Psoas muscle (tissue), 8 donors: ENCODE measurements around the gene PPM1H. TPM values are rescaled to one million over a fixed set of nuclear protein-coding genes. Genes with fewer than 3 reads are reported as not detected.

Experiments
- ATAC-seq, 4 donors: fragments of 200-7000 bp; cut with Tn5 transposase; one replicate each; pipeline ENCODE4 v1.9.1; 2020; ENCODE audit warnings: moderate library complexity in 3 of 4, mild to moderate bottlenecking in 2 of 4
- DNase-seq, 2 donors: peaks; one replicate each; pipeline ENCODE4 v3.0.0-alpha.2; 2020
- H3K27ac ChIP-seq: fragments of 200-600 bp; one replicate; pipeline ENCODE4 v1.8.0; 2022
- H3K27me3 ChIP-seq, 3 donors: fragments of 200-600 bp in 1 of 3; one replicate each; pipeline versions ENCODE4 v1.6.1 to v1.8.0; 2013 to 2022; ENCODE audit warnings: low read length in 2 of 3, mild to moderate bottlenecking in 2 of 3, moderate library complexity in 1 of 3; ENCODE audit not compliant: insufficient read depth in 3 of 3
- H3K36me3 ChIP-seq, 2 donors: fragments of 200-600 bp in 1 of 2; one replicate each; pipeline versions ENCODE4 v1.6.1 to v1.8.0; 2013 to 2022; ENCODE audit warnings: low read depth in 1 of 2, mild to moderate bottlenecking in 1 of 2, moderate library complexity in 1 of 2; ENCODE audit not compliant: insufficient read depth in 1 of 2
- H3K4me1 ChIP-seq: fragments of 200-600 bp; one replicate; pipeline ENCODE4 v1.8.0; 2022
- H3K4me3 ChIP-seq: fragments of 200-600 bp; one replicate; pipeline ENCODE4 v1.8.0; 2022; ENCODE audit warnings: mild to moderate bottlenecking
- H3K9me3 ChIP-seq: fragments of 200-600 bp; one replicate; pipeline ENCODE4 v1.8.0; 2022
- WGBS, 3 donors: extraction: QIAGEN DNeasy Blood & Tissue Kit; methylation state at CpG; one replicate each; pipeline versions ENCODE4 v1.1.6 to v1.1.7; 2013; 5-methylcytosine and 5-hydroxymethylcytosine counted together
- intact Hi-C, 2 donors: fragments of 100-400 bp; cut with DNase I; formaldehyde crosslinking; loops; one replicate each; pipeline versions ENCODE4 v1.11.0 to v1.14.2; 2022
- polyA plus RNA-seq, 3 donors: library from polyadenylated mRNA; stranded (reverse); fragments of 200-250 nt; gene quantifications; one replicate each; pipeline ENCODE4 v1.2.3, GENCODE V29; 2013
- total RNA-seq, 4 donors: library from RNA; stranded (reverse); fragmentation: NEBNext Ultra II Directional in 2 of 4; extraction: Animal tissue kit (Norgen Biotek cat#: 25700) in 2 of 4; gene quantifications; one replicate each; pipeline versions ENCODE4 v1.2.1 to v1.2.4, GENCODE V29; 2021 to 2023
- TF ChIP-seq, protein P1 (sequence below): fragments of 200-600 bp; IDR thresholded peaks from one replicate; pipeline ENCODE4 v1.8.0; 2022; ENCODE audit warnings: antibody characterized with exemption
- donor health status: healthy with polysubstance abuse.
- donor health status: DM: no; HTN: no; CAD: no; lungs with moderate emphysema.
- donor health status: Bipolar disorder and iron deficiency.
- donor health status: healthy.
- donor health status: DM: yes; HTN: yes; CAD: no.
- donor health status: DM: no; HTN: no; CAD: no.
- donor health status: DM: no; HTN: no; CAD: no.
- donor health status: DM: yes; HTN: yes; CAD: no.

The PPM1H gene
- total and polyA plus RNA-seq, 7 donors, result 0.65 to 4.3 (median 1.8) TPM

DNA sequence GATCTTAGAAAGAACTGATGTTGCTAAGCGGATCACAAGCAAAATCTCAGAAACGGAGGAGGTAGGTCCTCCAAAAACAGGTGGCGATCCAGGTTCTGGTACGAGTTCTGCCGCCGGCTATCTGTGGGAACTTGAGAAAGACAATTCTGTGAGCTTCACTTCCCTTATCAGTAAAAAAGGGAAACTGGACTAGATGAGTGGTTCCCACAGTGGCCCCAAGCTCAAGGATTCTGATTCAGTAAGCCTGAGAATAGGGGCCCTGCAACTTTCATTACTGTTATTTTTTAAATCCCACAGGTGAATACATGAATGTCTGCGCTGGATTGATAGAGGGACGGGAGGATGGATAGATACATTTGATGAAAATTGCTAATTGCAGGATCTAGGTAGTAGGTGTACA is 160.2 kb downstream of the PPM1H start:
- no peaks in the 10 kb centered on the region for H3K27me3 ChIP-seq
- TF ChIP-seq, protein P1, sequence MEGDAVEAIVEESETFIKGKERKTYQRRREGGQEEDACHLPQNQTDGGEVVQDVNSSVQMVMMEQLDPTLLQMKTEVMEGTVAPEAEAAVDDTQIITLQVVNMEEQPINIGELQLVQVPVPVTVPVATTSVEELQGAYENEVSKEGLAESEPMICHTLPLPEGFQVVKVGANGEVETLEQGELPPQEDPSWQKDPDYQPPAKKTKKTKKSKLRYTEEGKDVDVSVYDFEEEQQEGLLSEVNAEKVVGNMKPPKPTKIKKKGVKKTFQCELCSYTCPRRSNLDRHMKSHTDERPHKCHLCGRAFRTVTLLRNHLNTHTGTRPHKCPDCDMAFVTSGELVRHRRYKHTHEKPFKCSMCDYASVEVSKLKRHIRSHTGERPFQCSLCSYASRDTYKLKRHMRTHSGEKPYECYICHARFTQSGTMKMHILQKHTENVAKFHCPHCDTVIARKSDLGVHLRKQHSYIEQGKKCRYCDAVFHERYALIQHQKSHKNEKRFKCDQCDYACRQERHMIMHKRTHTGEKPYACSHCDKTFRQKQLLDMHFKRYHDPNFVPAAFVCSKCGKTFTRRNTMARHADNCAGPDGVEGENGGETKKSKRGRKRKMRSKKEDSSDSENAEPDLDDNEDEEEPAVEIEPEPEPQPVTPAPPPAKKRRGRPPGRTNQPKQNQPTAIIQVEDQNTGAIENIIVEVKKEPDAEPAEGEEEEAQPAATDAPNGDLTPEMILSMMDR, result no peak
- no peaks in the 10 kb centered on the region for H3K9me3 ChIP-seq
- no peak for DNase-seq
- intact Hi-C loops, result no loop called here
- ATAC-seq, result no peak
- H3K4me3 ChIP-seq, result no peak overlapping the region
- WGBS, 3 donors, result 87 to 90% (median 89%) methylated on average over 8 of the region's 8 CpGs
- H3K27ac ChIP-seq, result no peak overlapping the region
- no peaks in the 10 kb centered on the region for H3K4me1 ChIP-seq
- H3K36me3 ChIP-seq, result no peaks in the 10 kb centered on the region

DNA sequence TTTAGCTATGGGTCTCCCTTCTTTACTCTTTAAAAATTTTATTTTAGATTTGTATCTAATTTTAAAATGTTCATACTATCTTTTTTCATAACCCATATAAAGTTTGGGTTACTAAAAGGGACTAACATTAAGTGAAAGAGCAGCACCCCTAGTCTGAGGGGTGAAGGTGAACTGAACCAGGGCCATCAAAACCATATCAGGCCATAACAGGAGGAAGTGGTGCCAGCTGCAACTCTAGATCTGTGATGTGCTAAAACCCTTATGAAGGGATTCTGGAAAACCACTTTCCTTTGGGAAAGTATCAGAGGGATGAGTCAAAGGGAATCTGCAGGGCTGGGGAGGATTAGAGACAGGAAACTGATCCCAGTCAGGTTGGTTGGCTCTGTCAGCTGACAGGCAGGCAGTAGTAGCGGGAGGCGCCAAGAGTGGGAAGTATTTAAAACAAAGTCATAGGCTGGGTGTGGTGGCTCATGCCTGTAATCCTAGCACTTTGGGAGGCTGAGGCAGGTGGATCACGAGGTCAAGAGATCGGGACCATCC is 162.5 kb downstream of the PPM1H start:
- 89 to 93% (median 93%) methylated on average over 4 of the region's 4 CpGs for WGBS, 3 donors
- no peak overlapping the region for H3K4me3 ChIP-seq
- ATAC-seq (no peak), DNase-seq (no peak)
- no peaks in the 10 kb centered on the region for H3K36me3 ChIP-seq
- TF ChIP-seq, protein P1, result no peak
- intact Hi-C loops, result no loop called here
- no peaks in the 10 kb centered on the region for H3K4me1 ChIP-seq
- H3K9me3 ChIP-seq, result no peaks in the 10 kb centered on the region
- H3K27me3 ChIP-seq, result no peaks in the 10 kb centered on the region
- H3K27ac ChIP-seq, result no peak overlapping the region

DNA sequence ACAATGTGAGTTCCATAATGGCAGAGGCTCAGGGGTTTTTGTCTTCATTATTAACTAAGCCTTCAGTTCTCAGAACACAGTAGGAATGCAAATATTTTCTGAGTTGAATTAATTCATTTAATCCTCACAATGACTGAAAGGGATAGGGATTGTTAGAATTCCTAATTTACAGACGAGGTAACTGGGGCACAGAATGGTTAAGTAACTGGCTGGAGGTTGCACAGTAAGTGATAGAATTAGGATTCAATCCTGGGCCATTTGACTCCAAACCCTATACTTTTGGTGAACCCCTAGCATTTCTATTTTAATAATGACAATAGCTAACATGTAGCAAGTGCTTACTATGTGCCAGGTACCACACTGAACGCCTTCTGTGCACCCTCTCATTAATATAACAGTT is 163.1 kb downstream of the PPM1H start:
- intact Hi-C loops, result no loop called here
- no peaks in the 10 kb centered on the region for H3K36me3 ChIP-seq
- H3K4me3 ChIP-seq, result no peak overlapping the region
- 94 to 95% (median 94%) methylated on average over 2 of the region's 2 CpGs for WGBS, 3 donors
- H3K27ac ChIP-seq, result no peak overlapping the region
- no peaks in the 10 kb centered on the region for H3K4me1 ChIP-seq
- no peak for DNase-seq
- TF ChIP-seq, protein P1, result no peak
- H3K27me3 ChIP-seq, result no peaks in the 10 kb centered on the region
- ATAC-seq, result no peak
- no peaks in the 10 kb centered on the region for H3K9me3 ChIP-seq

DNA sequence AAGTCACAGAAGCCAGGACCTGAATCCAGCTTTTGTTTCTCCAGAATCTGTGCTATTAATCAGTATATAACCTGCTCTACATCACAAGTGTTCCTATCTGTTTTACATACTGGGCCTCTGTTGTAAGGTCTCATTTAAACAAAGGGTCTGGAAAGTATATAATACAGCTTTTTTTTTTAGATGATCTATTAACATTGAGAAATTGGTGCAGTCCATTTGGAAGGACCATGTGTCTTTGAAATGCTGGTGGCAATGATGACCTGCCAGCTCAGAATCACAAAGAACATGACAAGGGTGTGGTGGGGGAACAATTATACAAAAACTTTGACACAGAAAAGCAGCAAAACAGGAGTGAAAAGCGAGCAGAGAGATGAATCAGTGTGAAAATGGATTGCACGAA is 164.6 kb downstream of the PPM1H start:
- H3K4me3 ChIP-seq, result no peak overlapping the region
- no peaks in the 10 kb centered on the region for H3K27me3 ChIP-seq
- DNase-seq (no peak), ATAC-seq (no peak)
- TF ChIP-seq, protein P1, result no peak
- H3K27ac ChIP-seq, result no peak overlapping the region
- WGBS, 3 donors, result 79 to 82% (median 79%) methylated on average over 2 of the region's 2 CpGs
- no peaks in the 10 kb centered on the region for H3K9me3 ChIP-seq
- no peaks in the 10 kb centered on the region for H3K4me1 ChIP-seq
- intact Hi-C loops, result no loop called here
- no peaks in the 10 kb centered on the region for H3K36me3 ChIP-seq

GRCh38 chr12:62769076-62769619 is 165.8 kb downstream of the PPM1H start:
- no peak overlapping the region for H3K4me3 ChIP-seq
- H3K27ac ChIP-seq, result no peak overlapping the region
- DNase-seq (no peak), ATAC-seq (no peak)
- 60 to 82% (median 66%) methylated on average over 3 of the region's 3 CpGs for WGBS, 3 donors
- intact Hi-C loops, result no loop called here
- no peaks in the 10 kb centered on the region for H3K4me1 ChIP-seq
- no peaks in the 10 kb centered on the region for H3K27me3 ChIP-seq
- no peaks in the 10 kb centered on the region for H3K9me3 ChIP-seq
- TF ChIP-seq, protein P1, result no peak
- H3K36me3 ChIP-seq, result no peaks in the 10 kb centered on the region
